HG02763 (cell line): ENCODE results near the gene DHX15.

Experiments used
- ATAC-seq: cut with Tn5 transposase; IDR thresholded peaks from one replicate; pipeline ENCODE4 v1.9.1; 2021; ENCODE audit warnings: mild to moderate bottlenecking, moderate library complexity; ENCODE audit not compliant: unreplicated experiment

The DHX15 gene

GRCh38 chr4:24584211-24584850 is at the start of gene DHX15:
TSS of gene DHX15 (minus strand) at chr4:24584554. CDS start at chr4:24584393, 161 bp downstream.
- peak; percentile 91 for ATAC-seq

- no peak for ATAC-seq
Observed at GRCh38 chr4:24632011-24632410, 47.7 kb upstream of the DHX15 start.

- no peak for ATAC-seq
Observed at GRCh38 chr4:24630937-24631336, 46.6 kb upstream of the DHX15 start.

GRCh38 chr4:24625091-24625490 is 40.7 kb upstream of the DHX15 start:
- no peak for ATAC-seq

GRCh38 chr4:24624381-24624780 is 40.0 kb upstream of the DHX15 start:
- no peak for ATAC-seq

- no peak for ATAC-seq
Observed at GRCh38 chr4:24622146-24622834, 37.9 kb upstream of the DHX15 start.

GRCh38 chr4:24615977-24616376 is 31.6 kb upstream of the DHX15 start:
- ATAC-seq = no peak

GRCh38 chr4:24614881-24615280 is 30.5 kb upstream of the DHX15 start:
- no peak for ATAC-seq

GRCh38 chr4:24613502-24613901 is 29.1 kb upstream of the DHX15 start:
- ATAC-seq = no peak

- ATAC-seq = no peak
Observed at GRCh38 chr4:24611575-24611974, 27.2 kb upstream of the DHX15 start.

GRCh38 chr4:24607334-24607733 is 23.0 kb upstream of the DHX15 start:
- ATAC-seq = no peak

- no peak for ATAC-seq
Observed at GRCh38 chr4:24605216-24605615, 20.9 kb upstream of the DHX15 start.

- ATAC-seq = no peak
Observed at GRCh38 chr4:24604558-24605214, 20.3 kb upstream of the DHX15 start.

GRCh38 chr4:24603343-24603742 is 19.0 kb upstream of the DHX15 start:
- no peak for ATAC-seq

GRCh38 chr4:24601121-24601520 is 16.8 kb upstream of the DHX15 start:
- no peak for ATAC-seq

GRCh38 chr4:24599275-24599674 is 14.9 kb upstream of the DHX15 start:
- ATAC-seq = no peak

- no peak for ATAC-seq
Observed at GRCh38 chr4:24598025-24598424, 13.7 kb upstream of the DHX15 start.

GRCh38 chr4:24595659-24596058 is 11.3 kb upstream of the DHX15 start:
- no peak for ATAC-seq

- no peak for ATAC-seq
Observed at GRCh38 chr4:24594887-24595286, 10.5 kb upstream of the DHX15 start.

GRCh38 chr4:24589448-24589847 is 5.1 kb upstream of the DHX15 start:
- peak; percentile 49 for ATAC-seq

- no peak for ATAC-seq
Observed at GRCh38 chr4:24588216-24588954, 4.0 kb upstream of the DHX15 start.
